IMR-90 (cell line): ENCODE measurements around the gene EXOC3L2. TPM values are rescaled to one million over a fixed set of nuclear protein-coding genes. Genes with fewer than 3 reads are reported as not detected.

Experiments
- ATAC-seq: fragments of 200-7000 bp; cut with Tn5 transposase; 2 replicates; pipeline ENCODE4 v1.9.1; 2020; ENCODE audit warnings: low read depth, mild to moderate bottlenecking, moderate library complexity
- BruUV-seq: library from RNA; stranded (reverse); fragments of 400-500 nt; replicated peaks from 2 replicates; lab custom pipeline; 2021; lab: Mats Ljungman, UMichigan
- CTCF ChIA-PET: fragments of 300-600 bp; formaldehyde crosslinking; extraction: SDS; loops from one replicate; lab custom pipeline; 2021; ENCODE audit warnings: antibody characterized with exemption; lab: Yijun Ruan, JAX
- POLR2A ChIA-PET: fragments of 300-600 bp; sonication (Branson Sonifier 250); formaldehyde crosslinking; loops from one replicate; lab custom pipeline; 2022; ENCODE audit warnings: antibody characterized with exemption; ENCODE audit not compliant: unreplicated experiment; lab: Charles Lee
- DNase-seq: peaks from one replicate; pipeline ENCODE4 v3.0.0; 2013
- H2AFZ ChIP-seq: replicated peaks from 2 replicates; pipeline ENCODE3; 2013; ENCODE audit warnings: low read length, mild to moderate bottlenecking; ENCODE audit not compliant: poor library complexity
- H2AK5ac ChIP-seq: 2 replicates; pipeline ENCODE4 v1.6.1; 2013; ENCODE audit warnings: low read depth, low read length, inconsistent platforms
- H2AK9ac ChIP-seq: replicated peaks from 2 replicates; pipeline ENCODE3; 2013; ENCODE audit warnings: mild to moderate bottlenecking, low read depth, low read length, moderate library complexity; ENCODE audit not compliant: poor library complexity
- H2BK120ac ChIP-seq: 2 replicates; pipeline ENCODE4 v1.6.1; 2013; ENCODE audit warnings: low read depth, low read length, inconsistent platforms
- H2BK15ac ChIP-seq: 3 replicates; pipeline ENCODE4 v1.6.1; 2013; ENCODE audit warnings: low read depth, low read length, inconsistent platforms
- H2BK20ac ChIP-seq: 2 replicates; pipeline ENCODE4 v1.6.1; 2013; ENCODE audit warnings: low read depth, mild to moderate bottlenecking, inconsistent platforms, low read length, moderate library complexity
- H2BK5ac ChIP-seq: 2 replicates; pipeline ENCODE4 v1.6.1; 2013; ENCODE audit warnings: mild to moderate bottlenecking, low read depth, low read length, inconsistent platforms; ENCODE audit not compliant: poor library complexity, severe bottlenecking
- H3K14ac ChIP-seq: replicated peaks from 2 replicates; pipeline ENCODE4 v1.6.1; 2013; ENCODE audit warnings: low read depth, low read length, inconsistent platforms
- H3K18ac ChIP-seq: 2 replicates; pipeline ENCODE4 v1.6.1; 2013; ENCODE audit warnings: low read depth, low read length, control low read depth
- H3K23ac ChIP-seq: 2 replicates; pipeline ENCODE4 v1.6.1; 2013; ENCODE audit warnings: low read depth, low read length, inconsistent platforms
- H3K27ac ChIP-seq: 2 replicates; pipeline ENCODE4 v1.5.1; 2013; ENCODE audit warnings: mild to moderate bottlenecking, control low read depth, low read length; ENCODE audit not compliant: insufficient read depth
- H3K27me3 ChIP-seq: 2 replicates; pipeline ENCODE4 v1.6.1; 2013; ENCODE audit warnings: low read length; ENCODE audit not compliant: control insufficient read depth, insufficient read depth
- H3K36me3 ChIP-seq: 2 replicates; pipeline ENCODE4 v1.6.1; 2013; ENCODE audit warnings: low read length, mixed read lengths; ENCODE audit not compliant: control insufficient read depth, insufficient read depth
- H3K4ac ChIP-seq: 2 replicates; pipeline ENCODE4 v1.6.1; 2013; ENCODE audit warnings: low read depth, low read length, inconsistent platforms
- H3K4me1 ChIP-seq: 2 replicates; pipeline ENCODE4 v1.6.1; 2013; ENCODE audit warnings: low read length, mixed read lengths; ENCODE audit not compliant: control insufficient read depth, insufficient read depth
- H3K4me2 ChIP-seq: 2 replicates; pipeline ENCODE4 v1.6.1; 2013; ENCODE audit warnings: low read depth, mild to moderate bottlenecking, control low read depth, low read length, moderate library complexity
- H3K4me3 ChIP-seq: 2 replicates; pipeline ENCODE4 v1.5.1; 2013; ENCODE audit warnings: low read depth, mild to moderate bottlenecking, control low read depth, low read length, moderate library complexity; ENCODE audit not compliant: insufficient read depth
- H3K56ac ChIP-seq: 2 replicates; pipeline ENCODE4 v1.6.1; 2013; ENCODE audit warnings: low read length, inconsistent platforms; ENCODE audit not compliant: insufficient read depth; ENCODE audit errors: extremely low read depth
- H3K79me1 ChIP-seq, 2 experiments: 2 replicates each; pipeline ENCODE4 v1.6.1; 2013; ENCODE audit warnings: low read length in 2 of 2, inconsistent platforms in 1 of 2, low read depth in 1 of 2
- H3K9ac ChIP-seq: 2 replicates; pipeline ENCODE4 v1.6.1; 2013; ENCODE audit warnings: low read depth, low read length, control low read depth
- H3K9me1 ChIP-seq: 2 replicates; pipeline ENCODE4 v1.6.1; 2013; ENCODE audit warnings: low read length, inconsistent platforms; ENCODE audit not compliant: insufficient read depth
- H3K9me3 ChIP-seq: 2 replicates; pipeline ENCODE4 v1.6.1; 2013; ENCODE audit warnings: low read length; ENCODE audit not compliant: control insufficient read depth, insufficient read depth
- H4K20me1 ChIP-seq: 2 replicates; pipeline ENCODE4 v1.6.1; 2013; ENCODE audit warnings: low read length, inconsistent platforms; ENCODE audit not compliant: insufficient read depth
- H4K5ac ChIP-seq: 2 replicates; pipeline ENCODE4 v1.6.1; 2013; ENCODE audit warnings: mild to moderate bottlenecking, low read depth, low read length, control low read depth
- H4K8ac ChIP-seq, 2 experiments: 2 replicates each; pipeline ENCODE4 v1.6.1; 2013; ENCODE audit warnings: low read depth in 2 of 2, low read length in 2 of 2, control low read depth in 1 of 2, inconsistent platforms in 1 of 2
- H4K91ac ChIP-seq: 2 replicates; pipeline ENCODE4 v1.6.1; 2013; ENCODE audit warnings: low read depth, low read length, inconsistent platforms; ENCODE audit not compliant: insufficient read depth
- CTCF ChIP-seq: conservative IDR thresholded peaks from 2 replicates; pipeline ENCODE4 v1.5.1; 2012; ENCODE audit warnings: mild to moderate bottlenecking, low read depth, low read length, improper control_type of control experiment
- ELK1 ChIP-seq: fragments of 150-350 bp; IDR thresholded peaks from 2 replicates; pipeline ENCODE4 v1.6.1; 2016; ENCODE audit warnings: low read depth, mild to moderate bottlenecking, low read length, moderate library complexity, borderline replicate concordance
- RAD21 ChIP-seq: IDR thresholded peaks from 2 replicates; pipeline ENCODE4 v1.6.1; 2012; ENCODE audit warnings: low read length, improper control_type of control experiment
- RCOR1 ChIP-seq: IDR thresholded peaks from 2 replicates; pipeline ENCODE4 v1.6.1; 2012; ENCODE audit warnings: mild to moderate bottlenecking, low read length, improper control_type of control experiment; ENCODE audit not compliant: insufficient replicate concordance
- RFX5 ChIP-seq: IDR thresholded peaks from 2 replicates; pipeline ENCODE4 v1.8.0; 2012; ENCODE audit warnings: low read depth, mild to moderate bottlenecking, low read length, moderate library complexity
- WGBS, 2 experiments: methylation state at CpG; one replicate each; pipeline versions ENCODE4 v1.1.5 to v1.1.7; 2013; ENCODE audit warnings: missing lambda C conversion rate in 2 of 2; ENCODE audit not compliant: insufficient read length in 1 of 2; ENCODE audit errors: extremely low coverage in 2 of 2; 5-methylcytosine and 5-hydroxymethylcytosine counted together
- dilution Hi-C: fragments of 300-500 bp; cut with HindIII; formaldehyde crosslinking; loops from one replicate; pipeline ENCODE4 v1.14.3; 2018; ENCODE audit warnings: low sequenced_read_pairs; ENCODE audit not compliant: unreplicated experiment
- in situ Hi-C: fragments of 300-500 bp; cut with MboI; formaldehyde crosslinking; loops from 3 replicates; pipeline ENCODE4 v1.14.3; 2019; ENCODE audit warnings: low sequenced_read_pairs, inconsistent platforms, mixed read lengths
- intact Hi-C: fragments of 100-400 bp; cut with micrococcal nuclease; formaldehyde crosslinking; loops from 2 replicates; pipeline ENCODE4 v1.10.0; 2022
- polyA plus RNA-seq, 3 experiments: library from polyadenylated mRNA; depleted of rRNA; stranded (reverse); fragments of >200 nt; gene quantifications; 2 replicates each; pipeline ENCODE4 v1.2.3, GENCODE V29; 2012; ENCODE audit warnings: low replicate concordance in 1 of 3
- total RNA-seq: library from RNA; depleted of rRNA; stranded (reverse); fragments of >200 nt; gene quantifications from 2 replicates; pipeline ENCODE4 v1.2.3, GENCODE V29; 2012

Gene EXOC3L2
- total and polyA plus RNA-seq, 2 of the 4 experiments (the other 2 are of a cell fraction) = 0.03 TPM; not detected in 1

- Histone ChIP-seq H2BK120ac (peak within 1 kb of the TSS; percentile 59; the same call in 1 of the 2 replicates), H3K27me3 (no peaks in the 10 kb centered on the region), H4K8ac (peak within 1 kb of the TSS; percentile 68 to 91), H3K14ac (peak within 1 kb of the TSS; percentile 79), H3K79me1 (peaks cover 23 to 43% of the 10 kb centered on the region in 2 experiments), H3K4ac (peak within 1 kb of the TSS; percentile 62), H3K56ac (peak within 1 kb of the TSS; percentile 42; the same call in 1 of the 2 replicates), H4K91ac (peak within 1 kb of the TSS; percentile 26; the same call in 1 of the 2 replicates), H3K9me1 (peaks cover 6% of the 10 kb centered on the region; the same call in 1 of the 2 replicates), H3K4me1 (peaks cover 18% of the 10 kb centered on the region), H3K9me3 (no peaks in the 10 kb centered on the region), H3K23ac (peak within 1 kb of the TSS; percentile 72; the same call in 1 of the 2 replicates), H2BK5ac (peak within 1 kb of the TSS; percentile 48), H3K9ac (peak within 1 kb of the TSS; percentile 89), H3K36me3 (peaks cover 10% of the 10 kb centered on the region), H3K18ac (peak within 1 kb of the TSS; percentile 22), H2BK15ac (peak within 1 kb of the TSS; percentile 44; the same call in 1 of the 3 replicates), H4K5ac (peak within 1 kb of the TSS; percentile 98), H4K20me1 (peaks cover 34% of the 10 kb centered on the region), H2AK5ac (peak within 1 kb of the TSS; percentile 21; the same call in 1 of the 2 replicates), H3K4me3 (peak within 1 kb of the TSS; percentile 96), H2BK20ac (0 out of 2 replicates have a peak within 1 kb of the TSS, but pooled peaks have one; percentile 64), H3K4me2 (peak within 1 kb of the TSS; percentile 98), H2AK9ac (peak within 1 kb of the TSS; percentile 97), H2AFZ (peak within 1 kb of the TSS; percentile 98), H3K27ac (peak within 1 kb of the TSS; percentile 79)
- TF ChIP-seq RCOR1 (no peak), ELK1 (no peak), CTCF (no peak), RFX5 (no peak), RAD21 (no peak)
- WGBS, 2 experiments = 0% methylated on average over 8 of the region's 58 CpGs; no CpG with 5 or more reads in 1 of the 2 experiments
- dilution Hi-C loops (no loop called here), intact Hi-C loops (loop anchor here (5.0 kb wide), 1 partner anchor 86 kb away; no protein-coding TSS in a partner anchor), in situ Hi-C loops (no loop called here)
- DNase-seq (peak; percentile 34), ATAC-seq (peak; percentile 86)
- ChIA-PET POLR2A (interaction anchor here (0.6 to 0.9 kb wide), 2 partner anchors 10 to 15 kb away, joined by 3 read pairs; no protein-coding TSS in a partner anchor), CTCF (no interaction called here)
- BruUV-seq = no TSS peak
Measured at GRCh38 chr19:45250832-45251451, 5.7 kb upstream of the EXOC3L2 start, which contains the start of gene MARK4. MARK4 (plus strand) TSS chr19:45251271; CDS start chr19:45251589, 318 bp downstream.
